OCI-LY3 (cell line): Measurements from ENCODE around the gene LRRC56.

ENCODE experiments used
- CTCF ChIP-seq: fragments of 200-600, 300-600 bp; sonication (generic); IDR thresholded peaks from 2 replicates; pipeline ENCODE4 v1.5.1; 2014; ENCODE audit warnings: antibody characterized with exemption, low read length, low read depth
- EZH2phosphoT487 ChIP-seq: fragments of 200-600 bp; shearing (Covaris generic); IDR thresholded peaks from 2 replicates; pipeline ENCODE4 v1.6.1; 2018; ENCODE audit warnings: antibody characterized with exemption, mixed run types, low read depth

GRCh38 chr11:581342-581741, 44.0 kb downstream of the LRRC56 start:
- TF ChIP-seq CTCF (no peak), EZH2phosphoT487 (no peak)
